HepG2 (cell line): ENCODE data around the gene U2SURP. TPM values are rescaled to one million over a fixed set of nuclear protein-coding genes. Genes with fewer than 3 reads are reported as not detected.

Experiments
- ATAC-seq: fragments of 200-7000 bp; cut with Tn5 transposase; 3 replicates; pipeline ENCODE4 v1.9.1; 2020; ENCODE audit warnings: mild to moderate bottlenecking, moderate library complexity
- BruUV-seq: library from RNA; stranded (reverse); fragments of 400-500 nt; replicated peaks from 2 replicates; lab custom pipeline; 2021; lab: Mats Ljungman, UMichigan
- CTCF ChIA-PET: fragments of 300-600 bp; formaldehyde crosslinking; extraction: SDS; loops from one replicate; lab custom pipeline; 2021; ENCODE audit warnings: low total read pairs, inconsistent platforms, low intra/inter-chr PET ratio; lab: Yijun Ruan, JAX
- POLR2A ChIA-PET: fragments of 350-600 bp; sonication (Branson Sonifier 250); formaldehyde crosslinking; loops from one replicate; lab custom pipeline; 2020; ENCODE audit warnings: antibody characterized with exemption, inconsistent platforms; lab: Yijun Ruan, JAX
- DNase-seq: peaks from one replicate; pipeline ENCODE4 v3.0.0-alpha.2; 2015; ENCODE audit warnings: low spot score
- FAIRE-seq: peaks from 3 replicates; lab custom pipeline; 2011; peaks lifted over from hg19 to GRCh38; lab: Jason Lieb, UNC
- H2AFZ ChIP-seq: one replicate; pipeline ENCODE4 v1.6.1; 2011; ENCODE audit warnings: low read length, inconsistent platforms
- H3K27ac ChIP-seq: fragments of 300-600 bp; 3 replicates; pipeline ENCODE4 v1.8.0; 2011; ENCODE audit warnings: mixed run types, mild to moderate bottlenecking, mixed read lengths, low read length, inconsistent platforms; ENCODE audit not compliant: insufficient read depth; ENCODE audit errors: extremely low read length
- H3K27me3 ChIP-seq, 2 experiments: fragments of 200-600 bp in 1 of 2; 2 replicates in 1 of 2; 3 replicates in 1 of 2; pipeline versions ENCODE4 v1.6.0 to v1.8.0; 2011; ENCODE audit warnings: low read length in 2 of 2, mild to moderate bottlenecking in 2 of 2, moderate library complexity in 2 of 2, inconsistent platforms in 1 of 2; ENCODE audit not compliant: insufficient read depth in 2 of 2, control insufficient read depth in 1 of 2
- H3K36me3 ChIP-seq, 2 experiments: fragments of 200-600 bp in 1 of 2; replicated peaks in 1 of 2; 2 replicates in 1 of 2; 3 replicates in 1 of 2; pipeline versions ENCODE4 v1.5.1 to v1.8.0; 2011; ENCODE audit warnings: low read length in 2 of 2, inconsistent platforms in 1 of 2; ENCODE audit not compliant: insufficient read depth in 2 of 2, control insufficient read depth in 1 of 2
- H3K4me1 ChIP-seq: 2 replicates; pipeline ENCODE4 v1.5.1; 2012; ENCODE audit warnings: low read length, inconsistent platforms; ENCODE audit not compliant: insufficient read depth
- H3K4me2 ChIP-seq: 2 replicates; pipeline ENCODE4 v1.6.0; 2011; ENCODE audit warnings: low read depth, low read length, inconsistent platforms
- H3K4me3 ChIP-seq, 3 experiments: fragments of 200-600 bp in 1 of 3; sonication (generic), shearing (Covaris generic) in 1 of 3; replicated peaks in 1 of 3; 2 replicates each; pipeline ENCODE4 v1.5.1; 2011 to 2016; ENCODE audit warnings: low read length in 3 of 3, inconsistent platforms in 2 of 3, low read depth in 2 of 3, mild to moderate bottlenecking in 2 of 3, control low read depth in 1 of 3, mixed read lengths in 1 of 3; ENCODE audit not compliant: insufficient read depth in 1 of 3
- H3K79me2 ChIP-seq: one replicate; pipeline ENCODE4 v1.6.1; 2011; ENCODE audit warnings: low read length, inconsistent platforms; ENCODE audit not compliant: insufficient read depth
- H3K9ac ChIP-seq: 2 replicates; pipeline ENCODE4 v1.6.0; 2011; ENCODE audit warnings: mild to moderate bottlenecking, low read depth, low read length, inconsistent platforms; ENCODE audit not compliant: insufficient read depth
- H3K9me3 ChIP-seq: 2 replicates; pipeline ENCODE4 v1.5.1; 2012; ENCODE audit warnings: mild to moderate bottlenecking, low read length
- H4K20me1 ChIP-seq: 2 replicates; pipeline ENCODE4 v1.6.0; 2011; ENCODE audit warnings: inconsistent platforms, mild to moderate bottlenecking, low read length, moderate library complexity; ENCODE audit not compliant: insufficient read depth
- EED ChIP-seq: sonication (generic); formaldehyde crosslinking; IDR thresholded peaks from 2 replicates; pipeline ENCODE4 v1.5.0; 2020; ENCODE audit warnings: mild to moderate bottlenecking, missing genetic modification reagents
- ZNF367 ChIP-seq: sonication (generic); formaldehyde crosslinking; IDR thresholded peaks from 2 replicates; pipeline ENCODE4 v1.4.0; 2020; ENCODE audit warnings: missing genetic modification reagents, borderline replicate concordance
- ZNF569 ChIP-seq: sonication (generic); formaldehyde crosslinking; IDR thresholded peaks from 2 replicates; pipeline ENCODE4 v1.5.0; 2020; ENCODE audit warnings: mild to moderate bottlenecking, missing genetic modification reagents, moderate library complexity, borderline replicate concordance
- ZNF7 ChIP-seq: IDR thresholded peaks from 2 replicates; pipeline ENCODE4 v1.6.1; 2016; ENCODE audit warnings: missing biosample characterization, missing genetic modification reagents
- WGBS: methylation state at CpG from one replicate; pipeline ENCODE4 v1.1.6; 2017; ENCODE audit warnings: low lambda C conversion rate; 5-methylcytosine and 5-hydroxymethylcytosine counted together
- in situ Hi-C: cut with HindIII; loops from 2 replicates; pipeline ENCODE4 v1.10.0; 2017; ENCODE audit warnings: low pct_unique_long_range_greater_than_20kb; ENCODE audit not compliant: extremely low pct_ligation_motif_present
- intact Hi-C: fragments of 100-400 bp; cut with micrococcal nuclease; formaldehyde crosslinking; loops from one replicate; pipeline ENCODE4 v1.10.0; 2022; ENCODE audit not compliant: unreplicated experiment
- polyA plus RNA-seq, 8 experiments: library from polyadenylated mRNA; depleted of rRNA in 3 of 8; stranded (reverse) in 7 of 8; unstranded in 1 of 8; fragments of >200 nt; fragmentation: Illumina TruSeq in 4 of 8; extraction: Trizol in 4 of 8; gene quantifications; 2 replicates each; pipeline versions ENCODE4 v1.2.1 to v1.2.3, GENCODE V29; 2011 to 2016; ENCODE audit warnings: low read depth in 4 of 8, missing spikeins in 1 of 8, mixed read lengths in 1 of 8; ENCODE audit not compliant: insufficient read depth in 1 of 8
- total RNA-seq, 5 experiments: library from RNA; depleted of rRNA; stranded (reverse); fragments of >200 nt; fragmentation: Illumina TruSeq; extraction: Trizol; gene quantifications; 2 replicates each; pipeline ENCODE4 v1.2.3, GENCODE V29; 2016; ENCODE audit warnings: low read depth in 1 of 5

Gene U2SURP
- total and polyA plus RNA-seq, 2 of the 13 experiments (the other 11 are each of a cell fraction or from before 2014, with no cell fraction given): 55.9 to 173 TPM

- TF ChIP-seq ZNF367 (CRISPR knock-in tag): 0 out of 2 replicates have a peak, but pooled peaks have one; percentile 78
- no peak for TF ChIP-seq EED (CRISPR knock-in tag)
Measured at GRCh38 chr3:143001369-143002082, at the start of gene U2SURP (continued).

- no peak overlapping the region for H3K4me3 ChIP-seq
- H3K9me3 ChIP-seq: no peaks in the 10 kb centered on the region
- H4K20me1 ChIP-seq: no peaks in the 10 kb centered on the region
- in situ Hi-C loops (no loop called here), intact Hi-C loops (no loop called here)
- H3K36me3 ChIP-seq: no peaks in the 10 kb centered on the region
- no peak overlapping the region for H3K9ac ChIP-seq
- no peak overlapping the region for H2AFZ ChIP-seq
- no TSS peak for BruUV-seq
- H3K27me3 ChIP-seq: no peaks in the 10 kb centered on the region; a peak in 1 of 5 replicates
- POLR2A ChIA-PET: interaction anchor here (0.8 to 4.1 kb wide), 2 partner anchors 8 to 11 kb away, joined by 3 to 27 read pairs; no protein-coding TSS in a partner anchor
- no peak overlapping the region for H3K4me2 ChIP-seq
- TF ChIP-seq ZNF569 (no peak), ZNF7 (CRISPR knock-in tag) (peak; percentile 37; the same call in 1 of the 2 replicates)
- FAIRE-seq (no peak), ATAC-seq (no peak), DNase-seq (no peak)
- H3K27ac ChIP-seq: no peak overlapping the region
- CTCF ChIA-PET: no interaction called here
- H3K4me1 ChIP-seq: peaks cover 36% of the 10 kb centered on the region
- 79% methylated on average over 2 of the region's 2 CpGs for WGBS
- H3K79me2 ChIP-seq: no peaks in the 10 kb centered on the region
Measured at GRCh38 chr3:142951794-142952193, 49.6 kb upstream of the U2SURP start.
